GM19239 (cell line): ENCODE results near the gene VSIG10L.

Experiments used
- DNase-seq: peaks from one replicate; pipeline ENCODE4 v3.0.0; 2011; ENCODE audit warnings: low spot score; ENCODE audit not compliant: insufficient read length
- FAIRE-seq: peaks from 2 replicates; lab custom pipeline; 2011; peaks lifted over from hg19 to GRCh38; lab: Jason Lieb, UNC

The VSIG10L gene

DNA sequence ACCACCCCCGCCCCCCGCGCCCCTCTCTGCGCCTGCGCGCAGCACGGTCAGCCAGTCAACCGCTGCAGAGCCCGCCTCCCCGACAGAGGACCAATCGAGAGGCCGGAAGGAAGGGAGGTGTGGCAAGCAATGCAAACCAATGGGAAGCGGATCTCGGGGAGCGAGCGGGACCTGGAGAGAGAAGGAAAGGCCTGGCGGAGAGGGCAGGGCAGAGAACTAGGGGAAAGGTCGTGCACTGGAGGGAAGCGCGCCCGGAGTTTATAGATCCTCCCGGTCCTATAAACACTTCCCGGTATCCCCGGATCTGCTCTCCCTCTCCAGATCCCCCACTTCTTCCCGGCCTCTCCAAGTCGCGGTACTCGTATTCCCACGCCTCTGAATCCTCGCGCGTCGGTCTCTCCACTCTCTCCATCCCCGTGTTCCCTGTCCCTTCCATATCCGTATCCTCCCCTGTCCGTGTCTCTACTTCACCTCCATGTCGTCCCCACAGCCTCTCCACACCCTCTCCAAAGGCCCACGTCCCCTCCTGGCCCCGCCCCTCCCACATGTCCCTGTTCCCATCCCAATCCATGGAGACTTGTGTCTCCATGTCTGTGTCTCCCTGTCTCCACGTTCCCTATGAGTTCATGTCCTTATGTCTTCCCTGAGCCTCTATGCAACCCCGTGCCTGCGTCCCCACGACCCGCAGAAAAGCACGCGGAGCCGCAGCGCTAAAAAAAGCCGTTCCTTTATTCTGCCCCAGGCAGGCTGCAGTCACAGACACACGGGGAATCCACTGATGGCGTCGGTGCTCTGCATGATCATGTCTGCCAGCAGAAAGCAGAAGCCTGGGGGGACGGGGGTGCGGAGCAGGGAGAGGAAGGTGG lies 24.7 kb upstream of the VSIG10L start:
- DNase-seq (peak; percentile 88), FAIRE-seq (peak; percentile 86)

DNA sequence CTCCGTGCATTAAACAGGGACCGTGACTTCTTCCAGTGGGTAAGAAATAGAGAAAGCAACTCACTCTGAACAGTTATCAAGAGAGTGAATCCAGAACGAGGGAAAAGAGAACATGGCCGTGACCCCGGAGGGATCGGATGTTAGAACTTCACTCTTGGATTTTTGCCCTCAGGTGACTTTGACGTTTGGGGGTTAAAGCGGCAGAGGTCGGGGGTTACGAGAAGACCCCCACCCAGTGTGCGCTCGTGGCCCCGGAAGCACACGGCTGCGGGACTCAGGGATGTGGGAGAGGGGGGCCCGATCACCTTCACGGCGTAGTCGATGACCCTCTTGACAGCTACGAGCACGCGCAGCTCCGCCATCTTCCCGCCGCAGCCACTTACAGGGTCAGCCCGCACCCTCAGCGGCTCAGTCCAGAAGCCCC lies 24.0 kb upstream of the VSIG10L start, which contains the start of gene ETFB:
TSS of gene ETFB (minus strand) at position 424 of the 424 bp plus-strand sequence. CDS start at position 362, 62 bp downstream.
- FAIRE-seq = no peak
- DNase-seq = no peak

DNA sequence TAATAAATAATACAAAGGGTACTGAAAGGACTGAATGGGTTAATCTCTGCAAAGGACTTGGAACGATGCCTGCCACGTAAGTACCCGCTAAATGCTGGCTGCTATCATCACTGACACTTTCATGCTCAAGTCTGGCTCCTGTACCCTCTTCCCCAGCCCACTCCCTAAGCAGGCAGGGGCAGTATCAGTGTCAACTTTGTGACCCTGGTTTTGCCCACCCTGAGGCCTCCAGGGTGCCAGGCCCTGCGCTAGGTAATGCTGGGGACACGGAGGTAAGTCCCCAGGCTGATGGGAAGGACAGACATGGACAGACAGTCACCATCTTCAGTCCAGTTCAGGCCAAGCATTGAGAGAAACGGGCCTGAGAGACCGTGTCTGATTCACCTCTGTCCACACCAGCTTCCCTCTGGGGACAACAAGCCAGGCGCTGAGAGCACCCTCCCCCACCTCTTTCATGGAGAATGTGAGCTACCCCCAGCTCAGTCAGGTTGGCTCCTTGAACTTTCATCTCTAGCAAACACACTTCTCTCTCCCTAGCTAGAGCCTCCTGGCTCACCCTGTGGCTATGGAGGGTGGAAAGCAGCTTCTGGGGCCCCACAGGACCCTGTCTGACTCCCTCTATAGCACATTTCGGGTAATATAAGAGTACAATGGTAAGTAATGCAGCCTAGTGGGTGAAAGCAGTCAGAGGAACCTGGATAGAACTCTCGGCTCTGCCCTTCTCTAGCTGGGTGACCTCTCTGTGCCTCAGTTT lies 23.4 kb upstream of the VSIG10L start:
- DNase-seq = no peak
- peak; percentile 44 for FAIRE-seq

DNA sequence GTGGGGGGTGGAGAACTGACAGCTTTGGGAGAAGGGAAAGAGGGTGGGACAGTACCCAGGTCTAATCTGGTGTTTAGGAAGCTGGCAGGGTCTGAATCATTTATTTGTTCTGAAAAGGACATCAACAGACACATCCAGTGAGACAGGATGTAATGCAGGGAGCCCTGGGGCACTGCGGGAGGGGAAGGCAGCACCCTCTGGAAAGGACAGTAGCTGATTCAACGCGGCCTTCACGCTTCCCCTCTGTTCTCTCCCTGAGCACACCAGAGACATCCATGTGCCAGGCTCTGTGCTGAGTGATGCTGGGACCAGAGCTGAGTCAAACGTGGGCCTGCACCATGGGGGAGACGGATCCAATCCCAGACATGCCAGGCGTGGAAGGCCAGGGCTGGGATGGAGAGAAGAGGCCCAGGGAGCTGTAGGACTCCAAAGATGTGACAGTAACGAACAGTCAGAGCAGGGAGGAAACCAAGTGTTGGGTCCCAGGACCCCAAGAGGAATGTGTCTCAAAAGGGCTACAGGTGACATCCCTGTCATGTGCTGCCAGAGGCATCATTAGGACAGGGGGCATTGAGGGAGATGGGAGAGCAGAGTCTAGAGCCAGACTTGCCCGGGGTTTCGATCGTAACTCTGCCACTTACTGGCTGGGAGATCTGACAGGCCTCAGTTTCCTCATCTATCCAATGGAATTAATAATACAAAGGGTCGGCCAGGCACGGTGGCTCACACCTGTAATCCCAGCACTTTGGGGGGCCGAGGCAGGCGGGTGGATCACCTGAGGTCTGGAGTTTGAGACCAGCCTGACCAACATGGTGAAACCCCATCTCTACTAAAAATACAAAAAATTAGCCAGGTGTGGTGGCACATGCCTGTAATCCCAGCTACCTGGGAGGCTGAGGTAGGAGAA lies 22.5 kb upstream of the VSIG10L start:
- DNase-seq (no peak), FAIRE-seq (no peak)

DNA sequence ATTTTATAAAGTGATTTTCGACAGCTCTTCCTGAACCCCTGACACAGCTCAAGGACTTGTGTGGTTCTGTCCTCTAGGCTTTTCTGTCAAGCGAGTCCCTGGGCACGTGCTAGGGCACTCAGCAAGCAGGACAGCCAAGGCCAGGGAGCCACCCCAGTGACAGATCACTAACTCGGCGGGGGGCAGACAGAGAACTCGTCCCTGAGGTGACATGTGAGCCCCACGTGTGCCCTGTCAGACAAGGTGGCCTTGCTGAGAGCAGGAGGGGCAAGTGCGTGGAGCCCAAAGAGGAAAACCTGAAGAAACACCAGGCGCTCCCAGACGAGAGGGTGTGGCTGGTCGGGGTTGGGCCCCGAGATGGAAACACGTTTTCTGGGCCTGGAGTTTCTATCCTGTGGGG lies 19.3 kb upstream of the VSIG10L start:
- no peak for FAIRE-seq
- DNase-seq = no peak

DNA sequence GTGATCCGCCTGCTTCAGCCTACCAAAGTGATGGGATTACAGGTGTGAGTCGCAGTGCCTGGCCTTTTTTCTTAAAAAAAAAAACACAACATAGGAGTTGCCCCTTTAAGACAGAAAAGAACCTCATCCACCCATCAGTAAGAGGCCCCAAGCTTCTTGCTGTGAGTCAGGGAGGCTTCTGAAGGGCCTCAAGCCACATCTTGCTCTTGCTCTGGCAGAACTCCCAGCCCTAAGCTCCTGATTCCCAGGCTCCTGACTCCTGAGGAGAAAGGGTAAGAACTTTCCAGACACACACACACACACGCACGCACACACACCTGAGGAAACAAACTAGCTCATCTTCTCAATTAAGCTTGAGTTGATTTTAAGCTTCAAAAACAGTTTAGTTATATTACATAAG lies 17.4 kb upstream of the VSIG10L start:
- no peak for FAIRE-seq
- DNase-seq = no peak

DNA sequence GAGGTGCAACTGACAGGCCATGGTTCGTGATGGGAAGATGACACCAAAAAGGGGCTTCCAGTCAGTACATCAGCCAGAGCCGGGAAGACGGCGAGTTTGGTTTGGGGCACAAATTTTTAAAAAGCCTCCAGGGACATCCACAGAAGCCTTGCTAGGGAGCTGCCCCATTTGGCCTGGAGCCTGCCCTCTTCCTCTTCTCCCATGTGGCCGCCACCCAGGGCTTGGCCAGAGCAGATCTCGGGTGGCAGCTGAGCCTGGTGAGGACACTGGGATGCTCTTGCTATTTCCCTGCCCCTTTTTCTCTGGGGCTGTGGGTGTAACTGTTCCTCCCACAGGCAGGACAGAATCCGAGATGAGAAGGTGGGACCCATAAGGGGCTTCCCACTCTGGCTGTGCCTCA lies 16.0 kb upstream of the VSIG10L start:
- no peak for FAIRE-seq
- no peak for DNase-seq

DNA sequence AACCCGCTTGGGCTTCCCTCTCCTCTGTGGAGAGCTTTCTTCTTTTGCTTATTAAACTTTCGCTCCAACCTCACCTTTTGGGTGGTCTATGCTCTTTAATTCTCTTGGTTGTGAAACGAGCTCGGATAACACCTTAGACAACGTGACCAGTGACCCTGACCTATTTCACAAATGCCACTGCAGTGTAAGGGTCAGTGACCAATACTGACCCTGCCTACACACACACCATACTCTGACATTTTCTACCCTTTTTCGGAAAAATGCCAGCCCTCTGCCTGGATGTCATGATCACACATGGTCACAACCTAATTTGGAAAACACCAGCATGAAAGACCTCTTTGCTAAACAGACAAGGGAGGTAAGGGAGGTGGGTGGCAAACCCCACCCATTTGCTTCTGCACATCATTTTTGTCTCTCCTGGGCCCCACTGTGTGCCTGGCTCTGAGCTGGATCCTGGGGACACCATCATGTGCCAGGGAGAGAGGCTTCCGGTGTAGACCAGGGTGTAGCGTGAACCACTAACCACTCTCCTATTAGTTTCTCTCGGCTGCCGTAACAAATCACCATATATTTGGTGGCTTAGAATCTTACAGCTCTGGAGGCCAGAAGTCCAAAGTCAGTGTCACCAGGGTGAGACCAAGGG lies 14.3 kb upstream of the VSIG10L start:
- DNase-seq = no peak
- no peak for FAIRE-seq

DNA sequence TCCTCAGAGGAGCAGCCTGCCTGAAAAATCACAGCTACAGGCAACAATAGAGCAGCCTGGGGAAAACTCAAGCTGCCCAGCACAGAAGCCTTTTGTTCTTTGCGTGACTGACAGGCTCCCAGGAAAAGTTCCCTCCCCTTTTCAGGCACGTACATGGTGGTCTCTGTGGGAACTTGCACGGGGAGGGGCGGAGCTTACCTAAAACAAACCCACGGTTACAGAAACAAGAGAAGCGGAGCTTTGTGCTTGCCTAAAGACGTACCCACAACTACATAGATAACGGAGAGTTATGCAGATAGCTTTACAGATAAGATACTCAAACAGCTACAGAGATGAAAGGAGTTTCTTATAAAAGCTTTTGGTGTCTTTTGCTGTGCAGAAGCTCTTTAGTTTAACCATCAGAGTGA lies 12.8 kb upstream of the VSIG10L start:
- DNase-seq (no peak), FAIRE-seq (no peak)

DNA sequence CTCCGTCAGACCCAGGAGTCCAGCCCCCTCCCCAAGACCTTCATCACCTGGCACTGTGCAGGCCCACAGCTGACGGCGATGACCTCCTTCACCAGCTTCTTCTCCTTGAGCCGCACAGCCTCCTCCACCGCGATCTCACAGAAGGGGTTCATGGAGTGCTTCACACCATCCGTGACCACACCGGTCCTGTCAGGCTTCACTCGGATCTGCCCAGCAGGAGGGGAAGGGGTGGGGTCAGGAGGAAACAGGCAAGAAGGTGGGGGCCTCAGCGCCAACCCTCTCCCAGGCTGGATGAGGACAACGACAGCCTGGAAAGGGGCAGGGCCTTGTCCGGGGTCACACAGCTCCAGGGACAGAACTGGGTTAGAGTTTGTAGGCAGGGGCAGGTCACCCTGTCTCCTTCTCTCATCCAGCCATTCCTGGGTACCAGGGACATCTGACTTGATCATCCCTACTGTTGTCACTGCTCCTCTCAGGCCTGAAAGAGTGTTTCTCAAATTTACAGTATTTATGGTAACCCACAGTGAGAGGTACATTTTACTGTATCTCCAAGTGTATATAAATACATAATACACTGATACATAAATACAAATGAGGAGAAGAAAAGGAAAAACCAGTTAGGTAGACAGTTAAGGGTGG lies 12.3 kb upstream of the VSIG10L start:
- FAIRE-seq = no peak
- no peak for DNase-seq

DNA sequence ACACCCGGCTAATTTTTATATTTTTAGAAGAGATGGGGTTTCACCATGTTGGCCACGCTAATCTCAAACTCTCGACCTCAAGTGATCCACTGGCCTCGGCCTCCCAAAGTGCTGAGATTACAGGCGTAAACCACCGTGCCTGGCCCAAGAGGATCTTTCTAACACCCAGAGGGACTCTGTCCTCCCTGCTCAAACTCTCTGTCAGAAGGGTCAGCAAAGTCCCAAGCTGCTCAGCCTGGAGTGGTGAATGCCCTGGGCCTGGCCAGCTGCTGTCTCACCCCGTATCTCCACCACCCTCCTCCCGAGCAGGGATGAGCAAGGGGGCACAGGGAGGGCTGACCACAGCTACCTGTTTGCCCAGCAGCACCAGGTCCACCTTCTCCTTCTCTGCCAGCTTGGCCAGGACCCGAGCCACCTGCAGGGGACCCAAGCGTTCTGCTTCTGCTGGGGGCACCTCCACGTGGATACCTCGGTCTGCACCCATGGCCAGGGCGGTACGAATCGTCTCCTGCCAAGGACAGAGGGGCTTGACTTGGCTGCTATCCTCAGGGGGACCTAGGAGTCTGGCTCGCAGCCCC lies 10.9 kb upstream of the VSIG10L start:
- FAIRE-seq (no peak), DNase-seq (no peak)

DNA sequence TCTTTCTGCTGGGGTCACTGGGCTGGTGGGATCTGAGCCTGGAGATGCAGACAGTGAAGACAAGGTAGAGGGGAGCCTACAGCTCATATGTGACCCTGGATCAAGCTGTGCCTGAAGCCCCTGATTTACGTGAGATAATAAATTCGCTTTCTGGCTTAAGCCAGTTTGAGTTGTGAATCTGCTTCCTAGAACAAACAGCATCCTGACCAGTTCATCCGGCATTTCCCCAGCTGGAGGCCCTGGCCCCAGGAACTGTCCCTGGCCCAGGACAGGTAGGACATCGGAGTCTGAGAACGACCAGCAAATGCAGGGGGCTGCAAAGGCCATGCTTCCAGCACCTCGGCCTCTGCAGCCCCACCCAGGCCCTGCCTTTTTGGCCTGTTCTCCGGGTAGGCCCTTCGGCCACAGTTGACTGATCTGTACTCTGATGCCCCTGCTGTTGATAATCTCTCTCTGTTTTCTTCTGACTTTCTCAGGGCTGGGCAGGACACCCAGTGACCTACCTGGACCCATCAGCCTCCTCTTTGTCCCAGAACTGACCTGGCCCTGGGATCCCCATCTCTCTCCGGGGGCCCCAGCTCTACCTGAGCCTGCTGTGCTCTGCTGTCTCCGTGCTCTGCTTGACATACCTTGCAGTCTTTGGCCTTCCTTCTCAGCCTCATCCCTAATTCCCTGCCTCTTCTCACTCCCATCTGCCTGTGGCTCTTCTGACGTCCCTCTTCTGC lies 9.5 kb upstream of the VSIG10L start:
- FAIRE-seq (no peak), DNase-seq (no peak)

DNA sequence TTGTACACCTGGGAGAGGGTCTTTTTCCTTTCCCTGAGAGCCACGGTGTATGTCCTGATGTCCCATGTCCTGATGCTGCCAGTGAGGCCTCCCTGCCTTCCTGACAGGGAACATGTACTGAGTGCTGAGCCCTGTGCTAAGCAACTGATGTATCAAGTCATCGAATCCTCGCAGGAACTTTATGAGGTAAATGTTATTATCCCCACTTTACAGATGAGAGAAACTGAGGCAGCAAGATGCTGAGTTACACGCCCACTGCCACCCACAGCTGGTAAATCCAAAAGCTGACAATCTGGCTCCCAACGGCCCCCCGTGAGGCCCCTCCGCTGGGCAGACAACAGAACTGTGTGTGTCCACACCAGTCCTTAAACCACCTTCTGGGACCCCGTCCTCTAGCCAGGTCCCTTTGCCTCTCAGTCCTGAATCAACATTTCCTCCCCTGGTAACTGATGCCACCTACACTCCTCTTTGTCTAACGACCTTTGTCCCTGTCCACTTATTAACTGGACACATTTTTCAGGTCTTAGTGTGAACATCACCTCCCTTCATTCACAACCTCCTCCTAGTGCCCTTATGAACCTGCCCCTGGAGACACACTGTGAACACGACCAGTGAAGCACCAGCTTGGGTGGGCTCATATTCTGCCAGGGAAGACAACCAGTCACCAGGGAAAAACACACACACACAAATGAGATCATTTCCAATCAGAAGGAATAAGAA lies 5.4 kb upstream of the VSIG10L start:
- no peak for DNase-seq
- no peak for FAIRE-seq

DNA sequence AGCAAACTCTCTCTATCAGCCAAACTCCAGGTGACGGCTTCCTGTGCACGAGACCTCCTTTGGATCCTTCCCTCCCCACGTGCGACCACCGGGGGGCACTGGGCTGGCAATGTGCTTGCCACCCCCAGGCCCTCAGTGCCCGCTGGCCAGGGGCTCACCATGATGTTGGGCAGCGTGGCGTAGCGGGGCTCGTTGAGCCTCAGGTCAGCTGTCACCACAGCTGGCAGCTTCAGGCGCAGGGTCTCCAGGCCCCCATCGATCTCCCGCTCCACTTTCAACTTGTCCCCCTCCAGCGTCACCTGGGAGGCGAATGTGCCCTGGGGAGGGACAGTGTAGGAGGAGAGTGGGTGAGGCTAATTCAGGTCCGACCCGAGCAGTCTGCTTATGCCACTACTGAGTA lies 4.8 kb upstream of the VSIG10L start:
- FAIRE-seq (no peak), DNase-seq (no peak)

DNA sequence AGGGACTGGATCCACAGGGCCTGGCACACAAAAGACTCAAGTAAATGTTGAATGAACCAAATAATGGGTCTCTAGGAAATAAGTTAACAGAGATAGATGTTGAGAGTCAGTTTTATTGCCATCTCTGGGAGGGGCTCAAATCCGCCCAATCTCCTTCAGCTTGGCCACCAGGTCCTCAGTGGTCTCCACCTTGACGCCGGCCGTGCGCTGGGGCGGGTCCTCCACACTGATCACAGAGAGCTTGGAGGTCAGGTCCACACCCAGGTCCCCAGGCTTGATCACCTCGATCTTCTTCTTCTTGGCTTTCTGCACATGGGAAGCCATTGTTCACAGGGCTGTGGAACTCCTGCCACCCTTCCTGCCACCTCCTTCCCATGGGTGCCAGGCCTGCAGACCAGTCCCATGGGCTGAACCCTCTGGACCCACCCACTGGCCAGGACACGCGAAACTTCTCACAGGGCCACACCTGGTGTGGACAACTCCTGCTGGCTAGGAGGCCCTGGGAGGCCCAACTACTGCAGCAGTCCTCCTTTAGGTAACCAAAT lies 3.2 kb upstream of the VSIG10L start:
- FAIRE-seq (no peak), DNase-seq (no peak)

DNA sequence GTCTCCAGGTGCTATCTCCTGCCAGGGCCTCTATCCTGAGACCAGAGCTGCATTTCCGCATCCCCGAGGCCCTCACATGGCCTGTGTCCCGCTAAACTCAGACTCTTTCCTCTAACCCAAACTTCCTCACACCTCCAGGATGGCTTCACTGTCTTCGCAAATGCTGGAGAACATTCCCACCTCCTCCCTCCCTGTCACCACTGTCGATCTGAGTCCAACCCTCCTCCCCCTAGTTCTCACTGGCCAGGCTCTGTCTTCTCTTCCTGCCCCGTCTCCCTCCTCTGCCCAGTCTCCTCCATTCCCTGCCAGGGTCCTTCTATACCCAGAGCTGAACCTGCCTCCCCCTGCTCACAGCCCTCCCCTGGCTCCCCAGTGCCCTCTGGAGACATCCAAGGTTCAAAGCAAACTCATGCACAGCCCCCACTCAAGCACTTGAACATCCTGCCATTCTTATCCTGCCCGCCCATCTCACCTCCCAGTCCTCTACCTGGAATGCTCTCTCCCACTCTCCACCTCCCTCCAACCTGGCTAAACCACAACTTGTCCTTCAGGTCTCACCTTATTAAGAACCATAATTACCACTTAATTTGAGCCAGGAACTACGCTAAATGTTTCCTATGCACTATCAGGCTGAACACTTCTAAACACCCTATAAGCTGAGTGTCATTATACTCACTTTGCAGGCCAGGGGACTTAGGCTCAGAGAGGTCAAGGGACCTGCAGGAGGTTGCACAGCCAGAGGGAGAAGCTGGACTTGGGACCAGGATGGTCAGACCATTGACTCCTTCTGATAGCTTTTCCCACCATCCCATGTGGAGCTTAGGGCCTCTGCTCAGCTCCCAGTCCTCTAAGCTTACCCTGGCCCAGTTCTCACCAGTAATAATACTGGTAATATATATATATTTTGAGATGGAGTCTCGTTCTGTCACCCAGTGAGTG lies 961 bp upstream of the VSIG10L start:
- FAIRE-seq = no peak
- DNase-seq = no peak

DNA sequence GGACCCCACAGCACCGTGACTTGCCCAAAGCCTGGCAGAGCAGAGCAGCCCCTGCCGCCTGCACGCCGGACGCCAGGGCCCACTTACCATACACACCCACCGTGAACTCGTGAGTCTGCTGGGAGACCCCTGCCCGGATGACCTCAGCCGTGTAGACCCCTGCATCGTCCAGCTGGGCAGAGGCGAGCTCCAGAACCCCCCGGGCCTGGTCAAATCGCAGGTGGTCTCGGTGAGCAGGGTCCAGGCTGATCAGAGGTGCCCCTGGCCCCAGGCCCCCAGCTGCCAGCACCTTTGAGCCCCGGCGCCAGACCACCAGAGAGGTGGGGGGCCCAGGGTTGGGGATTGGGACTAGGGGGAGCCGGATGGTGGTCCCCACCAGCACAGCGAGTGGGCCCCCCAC lies 873 bp downstream of the VSIG10L start:
- FAIRE-seq = no peak
- DNase-seq = no peak
